Esophagus muscularis mucosa (tissue), 4 donors: ENCODE measurements around the gene SPINT2. TPM values are rescaled to one million over a fixed set of nuclear protein-coding genes. Genes with fewer than 3 reads are reported as not detected.

Experiments used
- DNase-seq: peaks from one replicate; pipeline ENCODE4 v3.0.0-alpha.2; 2017; ENCODE audit errors: extremely low spot score
- H3K27ac ChIP-seq, 4 donors: fragments of 200-600 bp; sonication (generic); replicated peaks in 1 of 4; 1 replicate in 3 of 4; 2 replicates in 1 of 4; pipeline ENCODE4 v1.5.1; 2016 to 2019; ENCODE audit warnings: mild to moderate bottlenecking in 1 of 4
- H3K27me3 ChIP-seq, 4 donors: fragments of 200-600 bp; sonication (generic); one replicate each; pipeline versions ENCODE4 v1.5.1 to v1.6.0; 2016 to 2019
- H3K36me3 ChIP-seq, 4 donors: fragments of 200-600 bp; sonication (generic); one replicate each; pipeline ENCODE4 v1.5.1; 2016 to 2019
- H3K4me1 ChIP-seq, 4 donors: fragments of 200-600 bp; sonication (generic); one replicate each; pipeline ENCODE4 v1.5.1; 2016 to 2019
- H3K4me3 ChIP-seq, 4 donors: fragments of 200-600 bp; sonication (generic); 1 replicate in 2 of 4; 2 replicates in 2 of 4; pipeline ENCODE4 v1.5.1; 2016 to 2019; ENCODE audit warnings: mild to moderate bottlenecking in 4 of 4, moderate library complexity in 1 of 4
- H3K9me3 ChIP-seq, 4 donors: fragments of 200-600 bp; sonication (generic); 1 replicate in 3 of 4; 2 replicates in 1 of 4; pipeline ENCODE4 v1.5.1; 2016 to 2019
- CTCF ChIP-seq, 3 experiments: fragments of 200-600 bp in 2 of 3; fragments of 450-650 bp in 1 of 3; sonication (generic) in 2 of 3; IDR thresholded peaks; one replicate each; pipeline ENCODE4 v1.5.1; 2017 to 2019; ENCODE audit warnings: antibody characterized with exemption in 3 of 3, mild to moderate bottlenecking in 2 of 3, moderate library complexity in 1 of 3
- EP300 ChIP-seq: sonication (generic); formaldehyde crosslinking; IDR thresholded peaks from one replicate; pipeline ENCODE4 v1.6.1; 2017; ENCODE audit warnings: antibody characterized with exemption
- POLR2A ChIP-seq: fragments of 450-650 bp; IDR thresholded peaks from one replicate; pipeline ENCODE4 v1.6.1; 2017; ENCODE audit warnings: antibody characterized with exemption, moderate library complexity, mild to moderate bottlenecking, low read depth
- POLR2AphosphoS5 ChIP-seq, 2 donors: sonication (generic); formaldehyde crosslinking; IDR thresholded peaks; one replicate each; pipeline ENCODE4 v1.6.1; 2017; ENCODE audit warnings: antibody characterized with exemption in 2 of 2
- WGBS: methylation state at CpG from one replicate; pipeline ENCODE4 v1.1.5; 2018; 5-methylcytosine and 5-hydroxymethylcytosine counted together
- intact Hi-C: fragments of 100-400 bp; cut with DNase I; formaldehyde crosslinking; loops from one replicate; pipeline ENCODE4 v1.15.1; 2023
- total RNA-seq, 4 donors: library from RNA; depleted of rRNA; stranded (reverse); fragments of >200 nt; gene quantifications; one replicate each; pipeline versions ENCODE4 v1.1.0 to v1.2.1, GENCODE V29; 2016

The SPINT2 gene
- total RNA-seq, 4 donors from 2014 or later = 5.0 to 13.4 (median 11.4) TPM

- Histone ChIP-seq H3K4me3 (peak overlapping the region in 3 of 4 donors; percentile 10 to 18 (median 12)), H3K4me1 (peaks cover 36 to 77% (median 74%) of the 10 kb centered on the region in 4 donors), H3K9me3 (no peaks in the 10 kb centered on the region), H3K27me3 (no peaks in the 10 kb centered on the region), H3K27ac (peak overlapping the region; percentile 72 to 92 (median 91)), H3K36me3 (peaks cover 0 to 8% (median 2%) of the 10 kb centered on the region in 4 donors)
- intact Hi-C loops = no loop called here
- WGBS = 50% methylated on average over 14 of the region's 14 CpGs
- no peak for DNase-seq
- TF ChIP-seq POLR2AphosphoS5 (IDR thresholded peaks at IDR 0.05) (peak in 1 of 2 donors; percentile 61), CTCF (IDR thresholded peaks at IDR 0.05) (no peak), EP300 (no peak)
Measured at GRCh38 chr19:38245826-38246498, 18.4 kb upstream of the SPINT2 start.

- Histone ChIP-seq H3K9me3 (no peaks in the 10 kb centered on the region), H3K4me3 (no peak overlapping the region), H3K27me3 (no peaks in the 10 kb centered on the region), H3K27ac (peak overlapping the region; percentile 72 to 92 (median 91)), H3K4me1 (peaks cover 40 to 89% (median 85%) of the 10 kb centered on the region in 4 donors), H3K36me3 (peaks cover 0 to 10% (median 2%) of the 10 kb centered on the region in 4 donors)
- no peak for DNase-seq
- no peak for TF ChIP-seq EP300
- TF ChIP-seq POLR2A = no peak
- TF ChIP-seq CTCF (IDR thresholded peaks at IDR 0.05) = no peak
- no peak for TF ChIP-seq POLR2AphosphoS5 (IDR thresholded peaks at IDR 0.05)
- WGBS = 73% methylated on average over 4 of the region's 5 CpGs
- intact Hi-C loops = no loop called here
Measured at GRCh38 chr19:38247126-38247525, 17.2 kb upstream of the SPINT2 start.

- Histone ChIP-seq H3K36me3 (peaks cover 0 to 10% (median 2%) of the 10 kb centered on the region in 4 donors), H3K9me3 (no peaks in the 10 kb centered on the region), H3K27me3 (no peaks in the 10 kb centered on the region), H3K27ac (peak overlapping the region; percentile 72 to 92 (median 91)), H3K4me3 (no peak overlapping the region), H3K4me1 (peaks cover 40 to 95% (median 87%) of the 10 kb centered on the region in 4 donors)
- 78% methylated on average over 9 of the region's 9 CpGs for WGBS
- intact Hi-C loops = no loop called here
- TF ChIP-seq POLR2AphosphoS5 (IDR thresholded peaks at IDR 0.05) (peak in 1 of 2 donors; percentile 55), EP300 (no peak), POLR2A (no peak), CTCF (IDR thresholded peaks at IDR 0.05) (no peak)
- no peak for DNase-seq
Measured at GRCh38 chr19:38247734-38248268, 16.6 kb upstream of the SPINT2 start.

GRCh38 chr19:38248421-38248820, 16.0 kb upstream of the SPINT2 start:
- Histone ChIP-seq H3K36me3 (peaks cover 0 to 10% (median 2%) of the 10 kb centered on the region in 4 donors), H3K27ac (peak overlapping the region; percentile 72 to 92 (median 91)), H3K4me3 (no peak overlapping the region), H3K27me3 (no peaks in the 10 kb centered on the region), H3K4me1 (peaks cover 40 to 100% (median 91%) of the 10 kb centered on the region in 4 donors), H3K9me3 (no peaks in the 10 kb centered on the region)
- 83% methylated on average over 1 of the region's 7 CpGs for WGBS
- no peak for DNase-seq
- no peak for TF ChIP-seq EP300
- TF ChIP-seq POLR2AphosphoS5 (IDR thresholded peaks at IDR 0.05) = no peak
- TF ChIP-seq POLR2A = no peak
- no peak for TF ChIP-seq CTCF (IDR thresholded peaks at IDR 0.05)
- intact Hi-C loops = no loop called here
